ENCODE results near the gene NPVF. TPM values are rescaled to one million over a fixed set of nuclear protein-coding genes. Genes with fewer than 3 reads are reported as not detected.

NPVF gene, protein sequence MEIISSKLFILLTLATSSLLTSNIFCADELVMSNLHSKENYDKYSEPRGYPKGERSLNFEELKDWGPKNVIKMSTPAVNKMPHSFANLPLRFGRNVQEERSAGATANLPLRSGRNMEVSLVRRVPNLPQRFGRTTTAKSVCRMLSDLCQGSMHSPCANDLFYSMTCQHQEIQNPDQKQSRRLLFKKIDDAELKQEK
- not detected for total RNA-seq

DNA sequence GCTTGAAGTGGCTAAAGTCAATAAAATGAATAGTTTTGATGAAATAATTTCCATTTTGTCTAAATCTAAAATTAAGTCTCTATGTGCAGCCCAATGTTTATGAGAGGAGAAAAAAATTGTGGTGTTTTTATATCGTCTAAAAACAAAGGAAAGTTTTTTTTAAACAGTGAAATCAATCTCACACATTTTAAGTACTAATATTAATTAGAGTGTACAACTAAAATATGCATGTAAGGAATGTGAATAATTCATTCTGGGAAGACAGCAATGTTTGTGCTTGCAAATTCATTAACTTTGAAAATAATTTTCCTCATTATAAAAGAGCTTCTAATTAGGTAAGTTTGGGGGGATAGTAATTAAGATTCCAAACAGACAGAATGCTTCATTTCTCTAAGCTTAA, at the start of gene NPVF:
NPVF (minus strand) TSS at position 101 of the 400 bp plus-strand sequence; CDS start at position 54, 47 bp downstream.
- Histone ChIP-seq H3K27me3 (ENCODE audit: insufficient read depth, low read length) (peaks cover 14% of the 10 kb centered on the region), H3K9me3 (ENCODE audit: low read depth, low read length) (no peaks in the 10 kb centered on the region), H3K4me1 (ENCODE audit: insufficient read depth, low read length) (no peaks in the 10 kb centered on the region), H3K4me3 (ENCODE audit: low read length) (no peak within 1 kb of the TSS)

DNA sequence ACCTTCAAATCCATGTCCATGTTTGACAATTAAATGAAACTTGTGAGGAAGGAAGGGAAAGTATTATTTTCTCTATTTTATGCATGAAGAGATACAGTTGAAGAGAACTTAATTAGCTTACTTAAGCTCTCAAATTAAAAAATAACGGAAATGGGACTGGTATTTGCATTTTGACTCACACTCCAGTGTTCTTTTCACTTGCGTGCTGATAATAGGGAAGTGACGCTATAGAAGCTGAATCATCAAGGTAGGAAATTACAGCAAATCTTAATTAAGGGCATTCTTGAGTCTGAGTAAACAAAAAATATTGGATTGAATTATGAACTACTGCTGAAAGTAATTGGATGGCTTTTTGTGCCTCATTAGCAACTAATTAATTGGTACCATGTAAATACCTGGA, 44.0 kb upstream of the NPVF start:
- H3K4me3 ChIP-seq (ENCODE audit: low read length), result no peak overlapping the region
- H3K27me3 ChIP-seq (ENCODE audit: insufficient read depth, low read length), result no peaks in the 10 kb centered on the region
- H3K9me3 ChIP-seq (ENCODE audit: low read depth, low read length), result no peaks in the 10 kb centered on the region
- no peaks in the 10 kb centered on the region for H3K4me1 ChIP-seq (ENCODE audit: insufficient read depth, low read length)

DNA sequence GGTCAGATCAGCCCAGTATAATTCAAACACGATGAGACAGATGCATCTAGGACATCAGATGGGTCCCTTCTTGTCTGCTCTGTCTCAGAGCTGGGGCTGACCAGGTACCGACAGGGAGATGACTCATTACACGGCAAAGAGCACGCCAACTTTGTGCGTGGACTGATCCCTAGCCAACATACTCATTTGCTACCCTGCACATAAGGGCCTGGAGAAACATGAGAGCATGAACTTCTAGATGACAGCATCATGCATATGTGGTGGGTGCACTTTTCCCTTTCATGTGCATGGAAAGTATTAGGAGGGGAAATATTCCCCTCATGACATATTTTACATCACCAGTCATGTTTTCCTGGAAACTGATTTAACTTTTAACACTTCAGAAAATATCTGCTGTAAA, 35.1 kb upstream of the NPVF start:
- H3K9me3 ChIP-seq (ENCODE audit: low read depth, low read length), result no peaks in the 10 kb centered on the region
- H3K4me1 ChIP-seq (ENCODE audit: insufficient read depth, low read length), result peaks cover 15% of the 10 kb centered on the region
- H3K27me3 ChIP-seq (ENCODE audit: insufficient read depth, low read length), result no peaks in the 10 kb centered on the region
- H3K4me3 ChIP-seq (ENCODE audit: low read length), result no peak overlapping the region

DNA sequence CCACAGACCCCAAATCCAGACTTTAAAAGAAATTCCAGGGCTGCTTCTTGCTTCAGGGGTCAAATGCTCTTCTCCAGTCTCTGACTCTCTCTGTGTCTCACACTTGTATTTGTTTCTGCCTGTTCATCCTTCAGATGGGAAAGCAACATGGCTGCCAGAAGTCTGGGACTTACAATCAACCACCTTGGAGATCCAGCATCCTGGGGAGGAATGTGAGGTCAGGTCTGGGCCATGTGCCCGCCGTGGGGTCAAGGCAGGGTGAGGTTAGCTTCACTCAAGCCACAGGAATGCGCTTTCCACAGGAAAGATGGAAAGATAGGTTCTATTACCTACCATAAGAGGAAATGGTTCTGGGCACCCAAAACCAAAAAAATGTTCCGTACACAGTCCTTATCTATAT, 34.3 kb upstream of the NPVF start:
- Histone ChIP-seq H3K27me3 (ENCODE audit: insufficient read depth, low read length) (no peaks in the 10 kb centered on the region), H3K4me1 (ENCODE audit: insufficient read depth, low read length) (peaks cover 15% of the 10 kb centered on the region), H3K4me3 (ENCODE audit: low read length) (no peak overlapping the region), H3K9me3 (ENCODE audit: low read depth, low read length) (no peaks in the 10 kb centered on the region)

DNA sequence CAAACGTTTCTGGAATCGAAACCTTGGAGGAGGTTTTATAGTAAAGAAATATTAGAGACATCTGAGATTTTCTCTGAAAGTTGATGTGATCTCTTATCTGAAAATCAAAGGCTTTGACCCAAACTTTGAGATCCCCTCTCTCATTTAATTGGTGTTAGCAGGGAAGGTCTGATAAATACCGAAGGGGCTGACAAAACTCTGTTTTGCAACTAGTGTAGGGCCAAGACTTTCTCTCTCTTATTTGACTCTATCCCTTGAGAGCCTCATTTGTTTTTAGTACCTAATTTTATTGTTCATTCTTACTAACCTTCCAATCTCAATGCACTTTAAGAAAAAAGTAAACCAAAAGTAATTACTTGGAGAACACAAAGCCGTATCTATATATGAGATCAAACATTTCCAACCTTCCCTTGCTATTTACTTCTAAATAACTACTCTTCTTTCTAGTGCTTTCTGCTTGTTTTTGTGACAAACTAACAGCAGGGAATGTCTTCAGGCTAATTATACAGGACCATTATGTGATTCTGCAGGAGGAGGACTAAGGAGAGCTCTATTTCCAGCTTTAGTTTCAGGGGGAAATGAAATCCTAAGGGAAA, 33.4 kb upstream of the NPVF start:
- no peaks in the 10 kb centered on the region for H3K9me3 ChIP-seq (ENCODE audit: low read depth, low read length)
- H3K4me1 ChIP-seq (ENCODE audit: insufficient read depth, low read length), result peaks cover 15% of the 10 kb centered on the region
- H3K4me3 ChIP-seq (ENCODE audit: low read length), result no peak overlapping the region
- no peaks in the 10 kb centered on the region for H3K27me3 ChIP-seq (ENCODE audit: insufficient read depth, low read length)

- Histone ChIP-seq H3K4me3 (ENCODE audit: low read length) (no peak overlapping the region), H3K9me3 (ENCODE audit: low read depth, low read length) (no peaks in the 10 kb centered on the region), H3K4me1 (ENCODE audit: insufficient read depth, low read length) (peaks cover 15% of the 10 kb centered on the region), H3K27me3 (ENCODE audit: insufficient read depth, low read length) (no peaks in the 10 kb centered on the region)
These were observed 32.7 kb upstream of the NPVF start for GRCh38 chr7:25260862-25261494.

DNA sequence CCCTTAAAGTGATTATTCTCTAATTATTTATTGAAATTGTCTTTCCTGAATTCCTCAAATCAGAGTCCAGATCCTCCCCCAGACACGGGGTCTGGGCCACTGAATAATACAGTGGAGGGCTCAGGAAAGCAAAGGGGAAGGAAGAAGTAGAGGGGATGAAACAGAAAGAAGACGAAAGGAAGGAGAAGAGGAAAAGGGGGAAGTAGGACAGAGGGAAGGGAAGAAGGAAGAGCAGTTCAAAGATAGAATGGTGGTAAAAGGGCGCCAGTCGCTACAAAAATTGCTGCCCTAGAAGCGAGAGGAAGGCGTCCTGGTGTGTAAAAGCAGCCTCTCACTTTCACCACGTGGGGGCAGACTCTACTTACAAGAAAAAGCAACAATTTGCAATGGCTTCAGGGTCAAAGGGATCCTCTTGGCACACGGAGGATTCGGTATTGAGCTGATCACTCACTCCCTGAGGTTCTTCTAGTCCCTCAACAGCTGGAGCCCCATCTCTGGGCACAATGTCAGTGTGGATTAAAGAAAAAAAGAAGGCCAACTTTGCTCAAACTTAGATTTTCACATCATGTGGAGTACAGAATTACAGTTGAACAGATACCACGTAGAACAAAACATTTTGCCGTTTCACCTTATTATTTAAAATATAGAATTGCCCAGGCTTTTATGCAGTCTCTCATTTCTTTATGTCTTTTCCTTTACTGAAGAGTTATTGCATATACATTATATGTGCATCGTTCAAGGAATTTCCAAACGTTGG, 31.4 kb upstream of the NPVF start:
- peaks cover 15% of the 10 kb centered on the region for H3K4me1 ChIP-seq (ENCODE audit: insufficient read depth, low read length)
- H3K4me3 ChIP-seq (ENCODE audit: low read length), result no peak overlapping the region
- H3K9me3 ChIP-seq (ENCODE audit: low read depth, low read length), result no peaks in the 10 kb centered on the region
- no peaks in the 10 kb centered on the region for H3K27me3 ChIP-seq (ENCODE audit: insufficient read depth, low read length)

DNA sequence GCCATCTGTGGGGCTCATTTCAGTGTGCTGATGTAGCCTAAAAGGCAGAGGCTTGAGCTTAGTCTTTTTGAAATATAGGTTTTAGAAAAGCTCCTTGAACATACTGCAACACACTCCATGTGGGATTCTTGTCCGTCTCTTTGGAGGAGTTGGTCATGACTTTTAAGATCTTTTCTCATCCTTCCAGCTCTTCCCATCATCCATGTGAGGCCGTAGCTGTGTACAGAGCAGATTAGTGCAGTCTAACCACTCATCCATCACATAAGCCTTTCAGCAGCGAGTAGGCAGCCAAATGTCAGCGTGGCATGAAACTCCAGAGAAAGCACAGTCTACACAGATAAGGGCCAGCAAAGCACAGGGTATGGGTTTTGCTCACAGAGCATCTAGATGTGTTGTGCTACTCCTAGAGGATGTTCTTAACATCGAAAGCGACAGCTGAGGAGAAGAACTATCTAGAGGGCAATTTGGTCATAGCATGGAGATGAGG, 28.1 kb upstream of the NPVF start:
- no peak overlapping the region for H3K4me3 ChIP-seq (ENCODE audit: low read length)
- H3K27me3 ChIP-seq (ENCODE audit: insufficient read depth, low read length), result no peaks in the 10 kb centered on the region
- peaks cover 12% of the 10 kb centered on the region for H3K4me1 ChIP-seq (ENCODE audit: insufficient read depth, low read length)
- H3K9me3 ChIP-seq (ENCODE audit: low read depth, low read length), result no peaks in the 10 kb centered on the region

GRCh38 chr7:25255611-25256332, 27.5 kb upstream of the NPVF start:
- no peaks in the 10 kb centered on the region for H3K9me3 ChIP-seq (ENCODE audit: low read depth, low read length)
- no peak overlapping the region for H3K4me3 ChIP-seq (ENCODE audit: low read length)
- H3K4me1 ChIP-seq (ENCODE audit: insufficient read depth, low read length), result peaks cover 6% of the 10 kb centered on the region
- H3K27me3 ChIP-seq (ENCODE audit: insufficient read depth, low read length), result no peaks in the 10 kb centered on the region

- no peaks in the 10 kb centered on the region for H3K9me3 ChIP-seq (ENCODE audit: low read depth, low read length)
- no peak overlapping the region for H3K4me3 ChIP-seq (ENCODE audit: low read length)
- H3K4me1 ChIP-seq (ENCODE audit: insufficient read depth, low read length), result peaks cover 2% of the 10 kb centered on the region
- H3K27me3 ChIP-seq (ENCODE audit: insufficient read depth, low read length), result no peaks in the 10 kb centered on the region
These were observed 26.3 kb upstream of the NPVF start for GRCh38 chr7:25254604-25255003.

- no peaks in the 10 kb centered on the region for H3K27me3 ChIP-seq (ENCODE audit: insufficient read depth, low read length)
- no peaks in the 10 kb centered on the region for H3K9me3 ChIP-seq (ENCODE audit: low read depth, low read length)
- no peaks in the 10 kb centered on the region for H3K4me1 ChIP-seq (ENCODE audit: insufficient read depth, low read length)
- no peak overlapping the region for H3K4me3 ChIP-seq (ENCODE audit: low read length)
These were observed 25.4 kb upstream of the NPVF start for GRCh38 chr7:25253714-25254113.

GRCh38 chr7:25250386-25250785, 22.1 kb upstream of the NPVF start:
- Histone ChIP-seq H3K27me3 (ENCODE audit: insufficient read depth, low read length) (no peaks in the 10 kb centered on the region), H3K4me1 (ENCODE audit: insufficient read depth, low read length) (no peaks in the 10 kb centered on the region), H3K9me3 (ENCODE audit: low read depth, low read length) (no peaks in the 10 kb centered on the region), H3K4me3 (ENCODE audit: low read length) (no peak overlapping the region)

- Histone ChIP-seq H3K27me3 (ENCODE audit: insufficient read depth, low read length) (no peaks in the 10 kb centered on the region), H3K4me1 (ENCODE audit: insufficient read depth, low read length) (no peaks in the 10 kb centered on the region), H3K4me3 (ENCODE audit: low read length) (no peak overlapping the region), H3K9me3 (ENCODE audit: low read depth, low read length) (no peaks in the 10 kb centered on the region)
These were observed 21.5 kb upstream of the NPVF start for GRCh38 chr7:25249772-25250171.

DNA sequence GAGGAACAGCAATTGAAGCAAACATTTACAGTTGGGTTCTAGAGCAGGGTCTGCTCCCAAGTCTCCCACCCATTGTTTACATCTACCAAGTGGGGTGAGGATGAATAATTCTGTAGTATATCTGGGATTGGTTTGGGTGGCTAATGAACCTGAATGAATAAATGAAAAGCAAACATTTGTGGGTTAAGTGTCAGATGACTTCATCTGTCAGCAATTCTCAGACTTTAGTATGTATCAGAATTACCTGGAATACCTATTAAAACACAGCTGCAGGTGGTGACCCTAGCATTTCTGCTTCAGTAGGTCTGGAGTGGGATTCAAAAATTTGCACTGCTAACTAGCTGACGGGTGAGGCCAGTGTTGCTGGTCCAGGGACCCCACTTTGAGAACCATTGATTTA, 18.0 kb upstream of the NPVF start:
- Histone ChIP-seq H3K4me1 (ENCODE audit: insufficient read depth, low read length) (no peaks in the 10 kb centered on the region), H3K9me3 (ENCODE audit: low read depth, low read length) (no peaks in the 10 kb centered on the region), H3K27me3 (ENCODE audit: insufficient read depth, low read length) (peaks cover 4% of the 10 kb centered on the region), H3K4me3 (ENCODE audit: low read length) (no peak overlapping the region)

All from mononuclear cell (primary cell).